GM12892 (cell line): ENCODE data around the gene PPP1R14C.

Source experiments
- DNase-seq: peaks from one replicate; pipeline ENCODE4 v3.0.0; 2011; ENCODE audit not compliant: insufficient read length
- FAIRE-seq: peaks from 2 replicates; lab custom pipeline; 2011; peaks lifted over from hg19 to GRCh38; lab: Jason Lieb, UNC
- POLR2A ChIP-seq: IDR thresholded peaks from 2 replicates; pipeline ENCODE4 v1.6.1; 2011; ENCODE audit warnings: low read depth, low read length, control low read depth
- POLR2AphosphoS5 ChIP-seq: IDR thresholded peaks from 2 replicates; pipeline ENCODE4 v1.6.1; 2011; ENCODE audit warnings: low read depth, low read length, control low read depth
- TAF1 ChIP-seq: IDR thresholded peaks from 2 replicates; pipeline ENCODE4 v1.6.1; 2011; ENCODE audit warnings: low read depth, mild to moderate bottlenecking, control low read depth, low read length, borderline replicate concordance

The PPP1R14C gene

GRCh38 chr6:150281767-150282166 lies 138.9 kb downstream of the PPP1R14C start:
- DNase-seq = no peak
- TF ChIP-seq TAF1 = no peak
- no peak for TF ChIP-seq POLR2A
- no peak for TF ChIP-seq POLR2AphosphoS5
- FAIRE-seq = no peak

DNA sequence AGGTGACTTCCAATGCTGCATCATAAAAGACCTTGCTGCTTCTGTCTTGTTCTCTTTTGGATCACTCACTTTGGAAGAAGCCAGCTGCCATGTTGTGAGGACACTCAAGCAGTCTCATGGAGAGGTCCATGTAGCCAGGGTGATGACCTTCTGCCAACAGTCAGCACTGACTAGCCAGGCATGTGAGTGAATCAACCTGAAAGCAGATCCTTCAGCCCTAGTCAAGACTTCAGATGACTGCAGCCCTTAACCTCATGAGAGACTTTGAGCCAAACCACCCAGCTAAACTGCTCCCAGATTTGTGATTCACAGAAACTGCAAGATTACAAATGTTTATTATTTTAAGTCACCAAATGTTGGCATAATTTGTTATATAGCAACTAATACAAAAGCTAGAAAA lies 140.0 kb downstream of the PPP1R14C start:
- FAIRE-seq = no peak
- DNase-seq = no peak

GRCh38 chr6:150286460-150286859 lies 143.6 kb downstream of the PPP1R14C start:
- FAIRE-seq (no peak), DNase-seq (no peak)
- TF ChIP-seq POLR2A = no peak
- TF ChIP-seq POLR2AphosphoS5 = no peak
- no peak for TF ChIP-seq TAF1

More for the DNA sequence above, 140.0 kb downstream of the PPP1R14C start:
- TF ChIP-seq POLR2AphosphoS5 (no peak), TAF1 (no peak), POLR2A (no peak)

DNA sequence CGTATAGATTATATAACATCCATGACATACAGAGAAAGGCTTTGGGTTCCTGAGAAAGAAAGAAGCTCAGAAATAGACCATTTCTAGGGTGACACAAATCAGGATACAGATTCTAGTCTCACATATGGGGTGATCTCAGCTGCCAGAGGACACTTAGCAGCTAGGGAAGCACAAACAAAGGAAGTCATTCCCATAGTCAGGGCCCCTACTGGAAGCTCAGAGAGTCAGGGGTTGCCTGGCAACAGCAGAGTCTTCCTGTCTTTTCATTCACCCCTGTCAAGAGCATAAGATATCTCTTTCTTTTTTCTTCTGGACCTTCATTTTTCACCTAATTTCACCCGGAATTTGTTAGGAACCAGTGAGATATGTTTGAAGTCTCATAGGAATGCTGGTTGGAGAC lies 144.1 kb downstream of the PPP1R14C start:
- DNase-seq = no peak
- no peak for FAIRE-seq
- TF ChIP-seq POLR2AphosphoS5 (no peak), TAF1 (no peak), POLR2A (no peak)

DNA sequence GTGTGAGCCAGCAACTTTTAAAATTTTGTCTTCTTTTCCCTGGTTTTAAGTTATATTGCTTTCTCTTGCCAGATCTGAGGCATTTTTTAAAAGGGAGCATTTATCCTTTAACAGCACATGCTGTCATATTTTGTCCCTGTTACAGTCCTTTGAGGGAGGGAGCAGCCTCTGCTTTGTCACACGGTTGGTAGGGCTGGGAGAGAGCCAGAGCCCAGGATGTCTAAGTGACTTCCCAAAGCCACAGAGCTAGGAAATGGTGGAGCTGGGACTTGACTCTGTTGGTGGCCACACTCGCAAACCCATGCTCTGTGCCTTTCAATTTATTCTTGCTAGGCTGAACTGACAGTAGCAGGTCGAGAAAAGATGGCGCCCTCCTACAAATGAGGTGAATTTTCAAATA lies 145.6 kb downstream of the PPP1R14C start:
- DNase-seq (no peak), FAIRE-seq (no peak)
- TF ChIP-seq TAF1 (no peak), POLR2A (no peak), POLR2AphosphoS5 (no peak)

DNA sequence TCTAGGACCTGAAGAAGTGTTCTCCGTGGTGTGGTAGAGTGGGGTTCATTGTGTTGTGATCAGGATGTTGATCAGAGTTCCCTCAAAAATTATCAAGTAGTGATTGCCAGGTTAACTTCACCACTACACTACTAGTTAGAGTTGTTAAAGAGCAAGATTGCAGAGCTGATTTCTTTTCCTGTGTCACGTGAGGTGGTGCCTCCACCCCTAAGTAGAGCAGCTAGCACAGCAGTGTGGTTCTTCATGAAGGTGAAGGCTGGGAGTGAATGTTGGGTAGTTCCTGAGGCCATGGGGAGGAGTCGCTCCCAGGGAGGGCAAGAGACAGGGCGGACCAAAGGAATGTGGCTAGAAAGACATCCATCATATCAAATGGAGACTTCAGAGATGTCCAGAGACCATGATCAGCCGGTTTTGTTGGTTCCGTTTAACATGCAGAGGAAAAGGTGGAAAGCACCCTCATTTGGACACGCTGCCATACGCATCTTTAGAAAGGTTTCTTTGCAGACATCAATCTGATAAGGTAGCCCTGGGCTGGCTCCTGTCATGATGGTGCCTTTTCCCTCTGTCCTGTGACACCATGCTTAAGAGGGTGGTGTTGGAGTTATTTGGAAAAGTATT lies 146.7 kb downstream of the PPP1R14C start:
- no peak for TF ChIP-seq TAF1
- no peak for TF ChIP-seq POLR2A
- TF ChIP-seq POLR2AphosphoS5 = no peak
- DNase-seq (no peak), FAIRE-seq (no peak)

- FAIRE-seq (no peak), DNase-seq (no peak)
These were observed 147.6 kb downstream of the PPP1R14C start for GRCh38 chr6:150290429-150290828.

DNA sequence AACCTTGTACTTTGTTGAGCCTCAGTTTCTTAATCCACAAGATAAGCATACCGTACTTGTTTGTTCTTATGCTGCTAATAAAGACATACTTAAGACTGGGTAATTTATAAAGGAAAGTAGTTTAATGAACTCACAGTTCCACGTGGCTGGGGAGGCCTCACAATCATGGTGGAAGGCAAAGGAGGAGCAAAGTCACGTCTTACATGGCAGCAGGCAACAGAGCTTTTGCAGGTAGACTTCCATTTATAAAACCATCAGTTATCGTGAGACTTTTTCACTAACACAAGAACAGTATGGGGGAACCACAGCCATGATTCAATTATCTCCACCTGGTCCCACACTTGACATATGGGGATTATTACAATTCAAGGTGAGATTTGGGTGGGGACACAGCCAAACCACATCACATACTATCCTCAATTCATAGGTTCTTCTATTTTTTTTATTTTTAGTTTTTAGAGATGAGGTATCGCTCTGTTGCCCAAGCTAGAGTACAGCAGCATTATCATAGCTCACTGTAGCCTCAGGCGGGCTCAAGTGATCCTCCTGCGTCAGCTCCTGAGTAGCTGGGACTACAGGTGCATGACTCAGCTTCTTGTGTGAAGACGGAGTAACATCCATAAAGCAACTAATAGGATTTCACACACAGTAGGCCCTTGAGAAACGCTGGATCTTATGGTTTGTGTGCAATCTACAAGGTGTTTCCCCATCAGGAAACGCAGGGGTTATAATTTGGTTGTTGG lies 149.3 kb downstream of the PPP1R14C start:
- no peak for TF ChIP-seq POLR2AphosphoS5
- TF ChIP-seq TAF1 = no peak
- no peak for TF ChIP-seq POLR2A
- FAIRE-seq (no peak), DNase-seq (no peak)

More at GRCh38 chr6:150290429-150290828, 147.6 kb downstream of the PPP1R14C start:
- TF ChIP-seq POLR2AphosphoS5 (no peak), TAF1 (no peak), POLR2A (no peak)

- FAIRE-seq (no peak), DNase-seq (no peak)
- TF ChIP-seq TAF1 = no peak
- TF ChIP-seq POLR2AphosphoS5 = no peak
- no peak for TF ChIP-seq POLR2A
These were observed 150.2 kb downstream of the PPP1R14C start for GRCh38 chr6:150293019-150293418.

- DNase-seq (no peak), FAIRE-seq (no peak)
- TF ChIP-seq POLR2AphosphoS5 (no peak), TAF1 (no peak), POLR2A (no peak)
These were observed 150.8 kb downstream of the PPP1R14C start for GRCh38 chr6:150293423-150294173.

GRCh38 chr6:150296890-150297289 lies 154.0 kb downstream of the PPP1R14C start:
- no peak for DNase-seq
- FAIRE-seq = no peak
- TF ChIP-seq POLR2AphosphoS5 = no peak
- no peak for TF ChIP-seq TAF1

GRCh38 chr6:150297327-150298029 lies 154.6 kb downstream of the PPP1R14C start:
- DNase-seq (no peak), FAIRE-seq (no peak)
- TF ChIP-seq POLR2AphosphoS5 = no peak
- no peak for TF ChIP-seq POLR2A
- no peak for TF ChIP-seq TAF1
